Measurements from ENCODE around the gene KCNC1. TPM values are rescaled to one million over a fixed set of nuclear protein-coding genes. Genes with fewer than 3 reads are reported as not detected.

KCNC1 gene
- total RNA-seq (2014; rRNA removed; shearing (Covaris generic)) = 0.11 and 0.27 TPM in 2 replicates
- 1.0 and 1.3 TPM in 2 replicates for polyA plus RNA-seq (2015; cell fraction: cytosol; rRNA removed)
- polyA plus RNA-seq (2015; cell fraction: nucleus; rRNA removed) = 1.6 and 2.4 TPM in 2 replicates

DNA sequence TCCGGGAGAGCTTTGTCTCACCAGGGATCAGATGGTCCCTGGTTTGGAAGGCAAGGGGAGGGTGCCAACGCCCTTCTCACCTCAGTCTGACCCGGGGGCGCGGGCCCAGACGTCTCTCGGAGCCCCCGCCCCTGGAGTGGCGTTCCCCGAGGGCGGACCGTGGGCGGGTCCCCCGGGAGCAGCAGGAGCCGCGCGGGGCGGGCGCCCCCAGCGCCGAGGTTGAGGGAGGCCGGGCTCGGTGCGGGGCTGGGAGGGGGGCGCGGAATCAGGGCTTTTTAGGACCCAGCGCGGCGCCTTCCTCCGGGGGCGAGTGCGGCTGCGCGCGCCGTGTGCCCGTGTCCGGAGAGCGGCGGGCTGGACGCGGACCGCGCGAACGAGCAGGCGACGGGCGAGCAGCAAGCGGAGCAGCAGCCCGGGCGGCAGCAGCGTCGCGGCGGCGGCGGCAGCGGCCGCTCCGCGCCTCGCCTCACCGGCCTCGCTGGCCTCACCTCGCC is at the start of gene KCNC1:
KCNC1 (plus strand) TSS at position 364 of the 494 bp plus-strand sequence. CDS start 1,222 bp downstream, outside the sequence.
- DNase-seq (ENCODE audit: low read depth, low spot score) = peak; percentile 54
- in situ Hi-C loops (cut with HindIII; ENCODE audit: low pct_unique_long_range_greater_than_20kb, low sequenced_read_pairs) = no loop called here

GRCh38 chr11:17686231-17686980 is 48.2 kb upstream of the KCNC1 start:
- DNase-seq (ENCODE audit: low read depth, low spot score) = no peak
- in situ Hi-C loops (cut with HindIII; ENCODE audit: low pct_unique_long_range_greater_than_20kb, low sequenced_read_pairs) = no loop called here

DNA sequence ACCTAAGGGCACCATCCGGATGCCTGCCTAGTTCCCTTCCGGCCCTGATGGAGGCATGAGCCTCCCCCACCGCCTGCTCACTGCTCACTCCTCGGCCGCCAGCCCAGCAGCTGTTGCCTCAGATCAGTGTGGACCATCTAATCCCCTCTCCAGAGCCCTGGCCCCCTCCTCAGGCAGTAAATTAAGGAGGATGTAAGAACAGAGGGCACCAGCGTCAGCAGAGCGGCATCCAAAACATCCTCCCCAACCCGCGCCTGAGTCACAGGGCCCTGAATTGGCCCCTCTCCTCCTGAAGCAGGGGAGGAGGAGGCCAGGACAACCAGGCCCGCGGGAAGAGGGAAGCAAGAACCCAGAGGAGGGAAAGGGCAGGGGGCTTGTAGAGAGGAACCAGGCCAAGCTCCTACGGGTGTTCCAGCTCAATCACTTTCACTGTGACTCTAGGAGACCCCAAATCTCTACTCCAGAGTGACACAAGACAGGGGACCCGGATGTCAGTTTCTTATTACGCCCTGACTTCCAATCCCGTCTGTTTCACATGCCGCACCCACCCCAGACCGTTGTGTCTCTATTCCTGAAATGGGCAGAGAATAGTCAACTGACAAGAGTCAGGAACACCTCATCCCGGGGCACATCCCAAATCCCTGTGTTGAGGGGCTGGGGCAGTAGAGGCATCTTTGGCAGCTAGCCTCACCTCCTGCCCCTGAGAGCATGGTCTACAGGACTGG is 46.5 kb upstream of the KCNC1 start:
- DNase-seq (ENCODE audit: low read depth, low spot score) = no peak
- in situ Hi-C loops (cut with HindIII; ENCODE audit: low pct_unique_long_range_greater_than_20kb, low sequenced_read_pairs) = no loop called here

DNA sequence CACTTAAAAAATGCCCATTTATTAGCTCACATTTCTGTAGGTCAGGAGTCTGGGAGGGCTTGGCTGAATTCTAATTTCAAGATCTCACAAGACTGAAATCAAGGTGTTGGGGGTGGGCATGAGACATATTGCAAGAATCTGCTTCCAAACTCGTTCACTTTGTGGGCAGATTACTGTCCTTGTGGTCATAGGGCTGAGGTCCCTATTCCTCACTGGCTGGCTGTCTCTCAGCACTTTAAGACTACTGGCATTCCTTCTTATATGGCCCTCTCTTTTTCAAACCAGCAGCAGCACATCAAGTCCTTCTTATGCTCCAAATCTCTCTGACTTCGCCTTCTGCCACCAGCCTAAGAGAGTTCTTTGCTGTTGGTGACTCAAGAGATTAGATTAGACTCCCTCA is 43.0 kb upstream of the KCNC1 start:
- DNase-seq (ENCODE audit: low read depth, low spot score) = no peak
- in situ Hi-C loops (cut with HindIII; ENCODE audit: low pct_unique_long_range_greater_than_20kb, low sequenced_read_pairs) = no loop called here

GRCh38 chr11:17691976-17692375 is 42.6 kb upstream of the KCNC1 start:
- in situ Hi-C loops (cut with HindIII; ENCODE audit: low pct_unique_long_range_greater_than_20kb, low sequenced_read_pairs) = no loop called here
- DNase-seq (ENCODE audit: low read depth, low spot score) = no peak

DNA sequence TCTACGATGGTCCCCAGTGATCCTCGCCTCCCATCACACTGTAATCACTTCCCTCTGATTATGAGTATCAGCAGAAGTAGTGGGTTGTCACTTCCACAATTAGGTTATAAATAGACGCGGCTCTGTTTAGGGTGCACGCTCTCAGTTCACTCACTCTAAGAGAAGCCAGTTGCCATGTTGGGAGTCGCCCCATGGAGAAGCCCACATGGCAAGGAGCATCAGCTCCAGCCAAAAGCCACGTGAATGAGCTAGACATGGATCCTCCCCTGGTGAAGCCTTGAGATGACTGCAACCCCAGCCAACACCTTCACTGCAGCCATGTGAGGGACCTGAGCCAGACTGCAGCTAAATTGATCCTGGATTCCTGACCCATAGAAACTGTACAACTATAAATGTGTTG is 41.6 kb upstream of the KCNC1 start:
- DNase-seq (ENCODE audit: low read depth, low spot score) = no peak
- in situ Hi-C loops (cut with HindIII; ENCODE audit: low pct_unique_long_range_greater_than_20kb, low sequenced_read_pairs) = no loop called here

- DNase-seq (ENCODE audit: low read depth, low spot score) = no peak
- in situ Hi-C loops (cut with HindIII; ENCODE audit: low pct_unique_long_range_greater_than_20kb, low sequenced_read_pairs) = no loop called here
These were observed 41.0 kb upstream of the KCNC1 start for GRCh38 chr11:17693531-17693930.

DNA sequence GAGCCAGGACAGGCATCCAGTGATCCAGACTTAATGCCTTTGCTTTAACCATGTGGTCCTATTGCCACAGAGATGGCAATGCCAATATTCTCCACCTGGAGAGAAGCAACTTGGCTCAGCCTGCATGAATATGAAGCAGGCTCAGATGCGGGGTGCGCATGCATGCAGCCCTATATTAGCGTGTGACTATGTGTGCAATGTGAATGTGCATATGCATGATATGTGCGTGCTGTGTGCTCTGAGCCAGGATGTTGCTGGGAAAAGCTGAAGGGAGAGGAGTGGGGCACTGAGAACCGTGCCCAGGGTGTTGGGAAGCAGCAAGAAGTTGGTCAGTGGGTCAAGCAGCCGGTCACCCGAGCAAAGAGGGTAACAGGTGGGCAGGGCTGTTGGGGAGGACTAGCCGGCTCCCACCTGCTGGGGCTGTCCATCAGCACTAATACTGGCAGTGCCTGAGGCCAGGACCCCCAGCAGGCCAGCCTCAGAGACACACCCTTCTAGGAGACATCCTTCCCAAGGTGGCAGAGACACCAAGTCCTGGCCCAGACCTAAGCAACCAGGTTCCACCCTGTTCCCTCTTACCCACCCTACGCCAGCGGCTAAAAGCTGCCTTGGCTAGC is 40.0 kb upstream of the KCNC1 start:
- DNase-seq (ENCODE audit: low read depth, low spot score) = no peak
- in situ Hi-C loops (cut with HindIII; ENCODE audit: low pct_unique_long_range_greater_than_20kb, low sequenced_read_pairs) = no loop called here

DNA sequence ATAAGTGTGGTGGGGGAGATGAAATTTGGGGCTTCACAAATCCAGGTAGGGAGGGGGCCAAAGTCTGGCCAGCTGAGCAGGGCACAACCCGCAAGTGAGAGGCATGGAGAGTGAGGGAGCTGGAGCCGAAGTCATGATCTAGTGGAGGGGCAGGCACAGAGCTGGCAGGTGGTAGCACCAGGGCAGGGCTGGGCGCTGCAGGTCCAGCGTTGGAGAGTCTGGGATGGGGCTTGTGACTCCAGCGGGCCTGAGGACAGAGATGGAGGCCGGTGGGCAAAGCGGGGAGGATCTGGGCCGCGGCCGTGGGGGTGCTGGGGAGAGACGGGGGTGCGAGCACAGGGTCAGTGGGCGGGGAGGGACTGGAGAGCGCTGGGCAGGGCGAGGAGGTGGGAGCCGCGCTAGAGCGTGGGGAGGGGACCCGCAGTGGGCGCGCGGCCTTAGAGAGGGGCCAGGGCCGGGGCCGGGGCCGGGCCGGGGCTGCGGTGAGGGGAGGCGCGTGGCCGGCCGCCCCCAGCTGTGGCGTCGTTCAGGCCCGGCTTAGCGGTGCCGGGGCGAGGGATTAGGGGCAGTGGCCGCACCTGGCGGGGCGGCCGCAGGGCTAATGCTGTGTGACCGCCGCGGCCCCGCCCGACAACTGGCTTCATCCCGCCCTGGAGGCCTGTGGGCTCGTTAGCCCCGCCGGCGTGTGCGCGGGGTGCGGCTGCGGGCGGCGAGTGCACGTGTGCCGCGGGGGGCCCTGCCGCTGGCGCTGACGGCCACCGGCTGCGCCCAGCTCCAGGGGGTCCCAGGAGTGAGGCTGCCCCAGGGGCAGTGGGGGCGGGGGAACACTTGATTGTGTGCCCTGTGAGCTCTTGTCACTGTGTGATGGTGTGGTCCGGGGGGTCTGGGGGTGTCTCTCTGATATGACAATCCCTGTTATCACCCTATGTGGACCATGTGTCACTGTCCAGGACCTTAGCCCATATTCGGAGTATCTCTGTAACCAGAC is 38.8 kb upstream of the KCNC1 start:
- in situ Hi-C loops (cut with HindIII; ENCODE audit: low pct_unique_long_range_greater_than_20kb, low sequenced_read_pairs) = no loop called here
- DNase-seq (ENCODE audit: low read depth, low spot score) = no peak

DNA sequence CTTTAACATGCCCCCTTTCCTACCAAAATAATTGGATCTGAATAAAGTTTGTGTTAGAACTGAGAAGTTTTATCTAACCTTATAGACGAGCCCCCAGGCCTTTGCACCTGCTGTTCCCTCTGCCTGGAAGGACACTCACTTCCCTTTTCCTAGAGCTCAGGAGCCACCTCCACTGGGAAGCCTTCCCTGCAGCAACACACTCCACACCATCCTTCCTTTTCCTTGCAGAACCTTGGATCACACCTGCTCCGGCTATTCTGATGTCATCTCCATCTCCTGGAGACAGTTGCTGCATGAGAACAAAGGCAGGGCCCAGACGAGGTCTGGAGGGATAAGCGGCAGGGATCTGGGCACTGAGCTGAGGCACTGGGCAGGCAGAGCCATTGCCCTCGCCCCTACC is 37.8 kb upstream of the KCNC1 start:
- in situ Hi-C loops (cut with HindIII; ENCODE audit: low pct_unique_long_range_greater_than_20kb, low sequenced_read_pairs) = no loop called here
- no peak for DNase-seq (ENCODE audit: low read depth, low spot score)

DNA sequence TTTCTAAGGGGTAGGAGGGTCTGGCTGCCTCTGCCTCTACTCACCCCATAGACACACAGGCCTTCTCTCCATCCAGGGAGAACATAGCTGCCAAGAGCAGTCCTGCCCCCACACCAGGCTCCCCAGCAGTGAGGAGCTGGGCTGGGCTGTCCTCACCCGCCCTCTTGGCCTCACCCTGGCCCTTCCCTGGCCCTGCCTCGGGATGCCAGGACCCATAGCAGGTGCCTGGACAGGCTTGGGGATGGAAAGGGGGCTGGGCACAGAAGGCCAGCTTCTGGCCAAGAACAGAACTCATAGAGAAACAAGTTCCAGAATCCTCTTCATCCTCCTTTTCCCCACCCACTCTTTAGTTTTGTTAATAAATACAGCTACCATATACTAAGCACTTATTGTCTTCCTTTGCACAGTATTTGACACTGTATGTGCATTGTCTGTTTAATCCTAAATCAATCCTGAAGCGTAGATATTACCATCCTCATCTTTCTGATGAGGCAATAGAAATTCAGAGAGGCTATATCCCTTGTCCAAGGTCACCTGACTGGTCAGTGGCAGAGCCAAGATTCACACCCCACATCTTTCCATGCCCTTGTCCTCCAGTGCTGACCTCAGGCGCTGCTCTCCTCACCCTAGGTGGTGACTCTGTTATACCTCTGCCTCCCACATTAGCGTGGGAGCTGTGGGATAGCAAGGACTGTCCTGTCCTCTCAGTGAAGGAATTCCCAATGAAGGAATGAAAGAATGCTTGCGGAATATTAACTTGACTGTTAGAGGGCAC is 37.2 kb upstream of the KCNC1 start:
- in situ Hi-C loops (cut with HindIII; ENCODE audit: low pct_unique_long_range_greater_than_20kb, low sequenced_read_pairs) = no loop called here
- DNase-seq (ENCODE audit: low read depth, low spot score) = no peak

DNA sequence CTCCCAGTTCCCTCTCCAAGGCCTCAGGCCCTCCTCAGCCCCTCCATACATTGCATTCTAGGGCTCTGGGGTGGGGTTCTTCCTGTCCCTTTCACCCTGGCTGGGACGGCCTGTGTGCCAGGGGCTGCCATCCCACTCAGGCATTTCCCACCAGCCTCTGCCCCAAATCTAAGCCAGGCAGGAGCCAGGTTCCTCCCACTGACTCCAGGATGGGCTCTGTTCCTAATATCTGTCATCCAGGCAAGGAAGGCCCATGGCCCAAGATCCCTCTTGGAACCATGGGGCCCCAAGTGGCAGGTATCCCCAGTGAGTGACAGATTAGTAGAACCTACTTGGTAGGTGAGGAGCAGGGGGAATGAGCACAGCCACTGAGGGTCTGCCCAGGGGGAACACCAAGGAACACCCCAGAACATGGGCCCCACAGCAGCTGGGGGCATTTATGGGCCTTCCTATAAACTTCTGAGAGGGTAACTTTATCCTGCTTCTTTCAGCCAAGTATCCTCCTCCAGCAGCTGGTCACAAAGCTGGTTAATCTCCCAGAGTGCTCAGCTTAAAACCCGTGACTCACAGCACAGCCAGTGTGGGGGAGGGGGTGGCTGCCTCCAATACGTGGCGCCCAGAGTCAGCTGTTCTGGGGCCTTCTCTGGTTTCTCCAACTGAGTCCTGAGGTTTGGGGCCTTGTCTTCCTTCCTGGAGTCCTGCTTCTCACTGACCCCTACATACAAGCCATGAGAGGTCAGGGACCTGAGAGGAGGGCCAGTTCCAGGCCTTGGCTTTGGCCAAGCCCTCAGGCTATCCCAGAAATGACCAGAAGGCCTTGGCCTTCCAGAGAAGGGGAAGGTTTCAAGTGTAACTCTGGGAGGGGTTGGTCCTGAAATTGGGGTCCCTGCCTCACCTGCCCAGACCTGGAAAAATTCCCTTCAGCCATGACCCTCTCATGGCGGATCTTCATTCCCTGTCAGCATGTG is 35.1 kb upstream of the KCNC1 start:
- DNase-seq (ENCODE audit: low read depth, low spot score) = no peak
- in situ Hi-C loops (cut with HindIII; ENCODE audit: low pct_unique_long_range_greater_than_20kb, low sequenced_read_pairs) = no loop called here

DNA sequence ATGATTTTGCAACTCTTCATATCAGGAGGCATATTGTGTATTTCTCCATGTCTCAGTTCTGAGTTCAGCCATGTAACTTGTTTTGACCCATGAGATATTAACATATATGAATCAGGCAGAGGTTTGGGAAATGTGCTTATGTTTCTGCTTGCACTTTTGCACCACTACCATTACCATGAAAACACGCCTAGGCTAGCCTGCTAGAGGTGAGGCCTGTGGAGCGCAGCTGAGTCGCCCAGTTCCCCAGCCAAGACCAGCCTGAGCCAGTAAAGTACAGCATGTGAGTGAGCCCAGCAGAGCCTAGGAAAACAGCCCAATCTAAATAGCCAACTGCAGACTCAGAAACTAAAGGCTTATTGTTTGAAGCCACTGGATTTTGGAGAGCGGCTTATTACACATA is 33.6 kb upstream of the KCNC1 start:
- no peak for DNase-seq (ENCODE audit: low read depth, low spot score)
- in situ Hi-C loops (cut with HindIII; ENCODE audit: low pct_unique_long_range_greater_than_20kb, low sequenced_read_pairs) = no loop called here

- DNase-seq (ENCODE audit: low read depth, low spot score) = no peak
- in situ Hi-C loops (cut with HindIII; ENCODE audit: low pct_unique_long_range_greater_than_20kb, low sequenced_read_pairs) = no loop called here
These were observed 31.7 kb upstream of the KCNC1 start for GRCh38 chr11:17702876-17703275.

- peak; percentile 64 for DNase-seq (ENCODE audit: low read depth, low spot score)
- in situ Hi-C loops (cut with HindIII; ENCODE audit: low pct_unique_long_range_greater_than_20kb, low sequenced_read_pairs) = no loop called here
These were observed 30.6 kb upstream of the KCNC1 start for GRCh38 chr11:17703951-17704350.

- in situ Hi-C loops (cut with HindIII; ENCODE audit: low pct_unique_long_range_greater_than_20kb, low sequenced_read_pairs) = no loop called here
- no peak for DNase-seq (ENCODE audit: low read depth, low spot score)
These were observed 26.8 kb upstream of the KCNC1 start for GRCh38 chr11:17707830-17708229.

Measured in SK-MEL-5 (cell line).